ENCODE measurements around the gene SLC15A5.

GRCh38 chr12:16225692-16226091 is 51.8 kb downstream of the SLC15A5 start:
- TF ChIP-seq TCF7L2 (IDR thresholded peaks at IDR 0.05; ENCODE audit: borderline replicate concordance, low read depth, low read length) (no peak), PATZ1 (tag by site-specific recombination; IDR thresholded peaks at IDR 0.05) (no peak), CTCF (tag by site-specific recombination; IDR thresholded peaks at IDR 0.05) (no peak), HOXC10 (CRISPR knock-in tag; IDR thresholded peaks at IDR 0.05) (no peak), ZNF26 (tag by site-specific recombination; IDR thresholded peaks at IDR 0.05) (no peak), ZBTB6 (tag by site-specific recombination; IDR thresholded peaks at IDR 0.05) (no peak)
